GM19193 (cell line): ENCODE data around the gene RASL10B.

Source experiments
- POLR2A ChIP-seq: IDR thresholded peaks from 4 replicates; pipeline ENCODE4 v1.6.1; 2011; ENCODE audit not compliant: insufficient read depth, insufficient read length; ENCODE audit errors: extremely low read depth

RASL10B gene

DNA sequence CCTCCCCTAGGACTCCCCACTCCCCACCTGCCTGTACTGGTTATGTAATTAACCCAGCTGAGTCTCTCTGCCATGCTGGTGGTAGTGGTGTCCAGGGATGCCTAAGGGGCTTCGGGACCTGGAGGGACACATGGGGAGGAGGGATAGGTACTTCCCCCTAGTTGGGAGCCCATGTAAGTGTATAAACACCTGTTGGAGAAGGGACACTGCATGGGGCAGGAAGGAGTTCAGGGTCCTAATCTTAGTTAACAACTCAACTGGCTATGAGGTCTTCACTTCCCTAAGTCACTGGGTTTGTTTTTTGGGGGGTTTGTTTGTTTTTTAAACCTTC is 1.3 kb downstream of the RASL10B start:
- TF ChIP-seq POLR2A: no peak

DNA sequence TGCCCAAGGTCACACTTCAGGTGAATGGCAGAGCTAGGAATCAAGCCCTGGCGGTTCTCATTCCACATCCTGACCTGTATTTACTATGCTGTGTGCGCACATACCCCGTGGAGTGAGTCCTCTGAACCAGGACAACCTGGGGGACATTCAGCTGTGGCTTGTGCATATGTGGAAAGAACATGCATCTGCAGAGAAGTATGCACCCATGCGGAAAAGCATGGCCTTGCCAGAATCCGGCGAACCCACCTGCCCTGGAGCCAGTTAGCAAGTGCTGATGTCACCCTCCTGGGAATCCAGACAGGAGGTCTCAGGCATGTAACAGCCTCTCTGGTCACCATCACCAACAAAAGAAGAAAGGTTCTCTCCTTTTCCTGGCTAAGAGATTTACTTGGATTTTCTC is 1.9 kb downstream of the RASL10B start:
- TF ChIP-seq POLR2A: no peak

DNA sequence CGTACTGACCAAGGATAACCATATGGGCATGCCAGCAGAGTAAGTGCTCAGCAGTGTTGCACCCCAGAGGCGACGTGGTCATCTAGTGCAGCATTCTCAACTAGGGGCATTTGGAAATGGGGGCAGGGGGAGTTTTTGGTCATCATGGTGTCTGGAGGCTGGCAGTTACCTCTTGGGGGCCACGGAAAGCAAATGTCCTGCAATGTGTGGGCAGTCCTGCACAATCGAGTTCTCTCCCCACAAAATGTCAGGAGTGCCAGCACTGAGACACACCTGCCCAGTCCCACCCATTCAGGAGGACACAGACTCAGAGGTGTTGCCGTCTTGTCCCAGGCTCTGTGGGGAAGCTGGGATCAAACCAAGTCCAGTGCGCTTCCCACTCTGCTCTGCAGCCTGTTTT is 3.0 kb downstream of the RASL10B start:
- no peak for TF ChIP-seq POLR2A

DNA sequence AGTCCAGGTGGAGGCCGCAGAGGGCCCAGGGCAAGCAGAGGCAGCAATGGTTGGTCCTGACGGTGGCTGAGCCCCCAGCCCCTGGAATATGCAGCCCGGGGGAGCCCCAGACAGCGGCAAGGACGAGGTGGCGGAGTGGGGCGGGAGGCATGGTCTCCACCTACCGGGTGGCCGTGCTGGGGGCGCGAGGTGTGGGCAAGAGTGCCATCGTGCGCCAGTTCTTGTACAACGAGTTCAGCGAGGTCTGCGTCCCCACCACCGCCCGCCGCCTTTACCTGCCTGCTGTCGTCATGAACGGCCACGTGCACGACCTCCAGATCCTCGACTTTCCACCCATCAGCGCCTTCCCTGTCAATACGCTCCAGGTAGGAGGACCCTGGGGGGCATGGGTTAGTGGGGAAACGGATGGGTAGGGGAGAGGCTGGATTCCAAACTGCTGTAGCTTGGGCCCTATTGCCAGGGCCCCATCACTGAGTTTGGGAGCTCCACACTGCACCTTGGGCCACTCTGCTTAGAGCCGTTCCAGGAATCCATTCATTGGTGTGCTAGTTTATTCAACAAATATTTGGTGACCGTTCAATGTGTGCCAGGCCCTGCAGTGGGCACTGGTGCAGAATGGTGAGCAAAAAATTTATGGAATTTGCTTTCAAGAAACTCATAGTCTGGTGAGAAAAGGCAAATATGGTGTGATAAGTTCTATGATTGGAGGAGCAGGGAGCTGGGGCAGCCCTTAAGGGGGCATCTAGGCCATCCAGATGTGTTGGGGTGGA is 3.8 kb downstream of the RASL10B start:
- TF ChIP-seq POLR2A: no peak

DNA sequence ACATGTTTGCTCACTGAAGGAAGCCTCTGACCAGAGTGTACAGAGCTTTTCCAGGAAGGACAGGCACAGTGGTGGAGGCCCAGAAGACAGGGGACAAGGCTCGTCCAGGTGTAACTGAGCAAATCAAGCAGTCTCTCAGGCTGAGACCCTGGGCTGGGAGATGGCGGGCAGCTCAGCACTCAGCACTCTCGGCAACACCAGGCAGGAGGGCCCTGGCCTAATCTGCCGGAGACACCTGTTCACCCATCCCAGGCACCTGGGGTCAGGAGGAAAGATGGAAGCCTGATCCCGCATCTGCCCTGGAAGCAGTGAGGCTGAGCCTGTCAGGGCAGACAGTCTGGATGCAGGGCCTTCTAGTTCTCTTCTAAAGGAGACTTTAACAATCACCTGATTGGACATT is 4.8 kb downstream of the RASL10B start:
- no peak for TF ChIP-seq POLR2A

DNA sequence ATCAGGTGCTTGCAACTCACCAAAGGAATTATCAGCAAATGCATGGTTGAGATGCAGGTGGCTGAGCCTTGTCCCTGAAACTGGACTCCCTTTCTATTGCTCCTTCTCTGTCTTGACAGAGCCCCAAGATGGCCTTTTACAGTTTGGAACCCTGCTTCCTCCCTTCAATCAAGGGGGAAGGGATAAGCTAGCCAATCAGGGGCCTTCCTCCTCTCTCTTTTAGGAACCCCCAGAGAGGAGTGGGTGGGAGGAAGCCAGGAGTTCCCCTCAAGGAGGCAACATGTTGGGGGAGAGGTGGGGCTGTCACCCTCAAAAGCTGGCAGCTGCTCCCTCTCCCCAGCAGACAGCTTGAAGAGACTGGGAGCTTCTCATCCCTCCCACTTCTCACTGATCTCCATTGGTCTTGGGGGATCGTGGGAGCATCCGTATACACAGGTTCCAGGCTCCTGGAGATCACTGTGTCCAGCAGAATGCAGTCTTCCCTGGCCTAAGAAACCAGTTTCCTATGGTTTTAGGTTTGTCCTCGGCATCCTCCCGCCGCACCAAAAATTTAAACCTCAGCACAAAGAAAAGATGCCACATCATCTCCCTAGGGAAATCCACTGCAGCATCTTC is 7.2 kb downstream of the RASL10B start:
- TF ChIP-seq POLR2A: no peak

DNA sequence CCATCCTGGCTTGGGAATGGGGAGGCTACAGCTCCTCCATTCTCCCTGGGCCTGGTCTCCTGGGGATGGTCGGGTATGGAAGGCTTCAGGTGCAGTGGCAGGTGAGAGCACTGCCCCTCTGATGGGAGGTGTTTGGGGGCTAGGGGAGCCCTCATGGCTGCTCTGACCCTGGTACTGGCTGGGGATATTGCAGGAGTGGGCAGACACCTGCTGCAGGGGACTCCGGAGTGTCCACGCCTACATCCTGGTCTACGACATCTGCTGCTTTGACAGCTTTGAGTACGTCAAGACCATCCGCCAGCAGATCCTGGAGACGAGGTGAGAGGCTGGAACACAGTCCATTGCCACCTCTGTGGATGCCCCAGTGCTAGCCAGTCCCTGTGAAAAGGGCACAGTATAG is 8.8 kb downstream of the RASL10B start:
- TF ChIP-seq POLR2A: no peak

DNA sequence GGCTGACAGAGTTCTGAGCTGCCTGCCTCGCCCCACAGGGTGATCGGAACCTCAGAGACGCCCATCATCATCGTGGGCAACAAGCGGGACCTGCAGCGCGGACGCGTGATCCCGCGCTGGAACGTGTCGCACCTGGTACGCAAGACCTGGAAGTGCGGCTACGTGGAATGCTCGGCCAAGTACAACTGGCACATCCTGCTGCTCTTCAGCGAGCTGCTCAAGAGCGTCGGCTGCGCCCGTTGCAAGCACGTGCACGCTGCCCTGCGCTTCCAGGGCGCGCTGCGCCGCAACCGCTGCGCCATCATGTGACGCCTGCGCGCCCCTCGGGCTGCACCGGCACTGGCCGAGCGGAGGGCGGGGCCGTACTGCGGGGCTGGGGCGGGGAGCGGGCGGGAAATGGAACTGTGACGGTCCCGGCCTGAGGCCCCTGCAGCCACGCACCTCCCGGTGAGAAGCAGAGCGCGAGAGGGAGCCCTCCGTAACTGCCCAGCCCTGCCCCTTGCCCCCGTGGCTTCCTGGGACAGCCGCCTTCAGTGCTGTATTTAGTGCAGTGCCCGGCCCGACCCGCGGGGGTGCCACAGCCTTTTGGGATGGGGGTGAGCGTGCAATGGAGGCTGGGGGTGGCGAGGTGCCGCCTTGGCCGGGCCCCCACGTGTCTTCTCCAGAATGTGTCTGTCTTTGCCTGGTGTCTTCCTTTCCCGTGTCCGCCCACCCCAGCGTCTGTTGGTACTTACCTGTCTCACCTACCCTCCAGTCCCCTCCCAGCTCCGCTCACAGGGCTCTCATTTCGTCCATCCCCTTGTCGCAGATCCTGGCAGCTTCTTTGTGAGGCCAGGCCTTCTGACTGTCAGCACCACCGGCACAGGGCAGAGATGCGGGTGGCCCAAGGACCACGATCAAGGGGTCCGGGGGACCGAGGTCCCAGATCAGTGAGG is 9.8 kb downstream of the RASL10B start:
- no peak for TF ChIP-seq POLR2A

DNA sequence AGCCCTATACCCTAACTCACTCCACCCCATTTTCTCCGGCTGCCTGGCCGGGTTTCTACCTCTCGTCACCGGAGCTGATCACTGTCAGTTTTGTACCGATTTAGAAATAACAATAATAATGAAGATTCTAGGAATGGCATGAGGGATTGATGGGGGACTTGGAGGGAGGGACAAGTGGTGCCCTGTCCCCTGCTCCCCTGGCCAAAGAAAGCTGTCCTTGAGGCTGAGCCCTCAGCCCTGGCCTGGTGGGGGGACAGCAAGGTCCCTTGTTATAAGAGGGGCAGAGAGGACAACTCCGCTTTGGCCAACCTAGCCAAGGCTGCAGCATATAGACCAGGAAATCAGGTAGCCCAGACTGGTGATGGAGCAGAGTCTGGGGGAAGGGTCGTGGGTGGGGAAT is 11.1 kb downstream of the RASL10B start:
- no peak for TF ChIP-seq POLR2A

DNA sequence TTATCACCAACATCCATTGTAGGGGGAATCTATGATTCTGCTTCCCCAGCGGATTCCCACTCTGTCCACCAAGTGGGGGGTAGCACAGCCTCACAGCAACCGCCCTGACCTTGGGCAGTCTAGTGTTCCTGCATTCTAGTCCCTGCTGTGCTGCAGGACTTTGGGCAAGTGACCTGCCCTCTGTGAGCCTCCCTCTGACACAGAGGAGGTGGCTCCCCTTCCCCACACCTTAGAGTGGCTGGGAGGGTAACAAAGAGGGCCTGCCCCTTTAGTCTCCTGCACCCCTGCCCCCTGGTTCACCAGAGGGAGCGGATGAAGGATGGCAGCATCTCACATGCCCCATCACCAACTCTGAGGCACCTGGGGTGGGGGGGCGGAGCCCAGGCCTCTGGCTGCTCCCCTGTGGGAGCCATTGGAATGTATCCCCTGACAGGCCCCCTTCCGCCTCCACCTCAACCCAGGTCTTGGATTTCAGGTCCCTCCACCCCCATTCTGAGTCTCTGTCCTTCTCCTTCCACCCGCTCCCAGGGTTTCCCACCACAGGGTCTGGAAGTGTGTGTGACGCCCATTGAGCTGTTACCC is 11.5 kb downstream of the RASL10B start:
- TF ChIP-seq POLR2A: no peak

DNA sequence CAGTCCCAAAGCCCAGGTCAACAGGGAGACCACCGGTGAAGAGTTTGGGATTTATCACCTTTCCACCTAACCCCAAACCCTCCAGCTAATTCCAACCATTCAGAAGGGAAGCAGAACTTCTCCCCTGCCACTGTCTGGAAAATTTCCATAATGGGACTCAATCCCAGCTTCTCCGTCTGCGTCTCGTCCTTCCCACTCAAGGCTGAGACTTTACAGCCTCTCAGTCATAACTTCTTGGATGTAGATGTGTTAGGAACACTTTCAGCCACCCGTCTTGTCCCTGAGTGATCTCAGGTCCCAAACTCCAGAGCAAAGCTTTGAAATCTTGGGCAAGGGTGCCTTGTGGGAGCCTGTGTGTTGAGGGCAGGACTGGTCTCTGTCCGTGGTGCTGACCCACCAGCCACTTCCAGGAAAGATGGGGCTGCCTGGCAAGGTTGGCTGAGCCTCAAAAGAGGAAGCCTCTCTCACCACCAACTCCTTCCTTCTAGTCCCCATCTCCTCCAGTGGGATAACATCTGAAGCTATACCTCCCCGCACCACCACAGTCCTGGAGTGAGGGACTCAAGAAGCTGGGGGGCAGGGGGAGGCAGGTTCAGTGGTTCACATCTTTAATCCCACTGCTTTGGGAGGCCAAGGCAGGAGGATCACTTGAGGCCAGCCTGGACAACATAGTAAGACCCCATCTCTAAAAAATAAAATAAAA is 12.3 kb downstream of the RASL10B start:
- no peak for TF ChIP-seq POLR2A

DNA sequence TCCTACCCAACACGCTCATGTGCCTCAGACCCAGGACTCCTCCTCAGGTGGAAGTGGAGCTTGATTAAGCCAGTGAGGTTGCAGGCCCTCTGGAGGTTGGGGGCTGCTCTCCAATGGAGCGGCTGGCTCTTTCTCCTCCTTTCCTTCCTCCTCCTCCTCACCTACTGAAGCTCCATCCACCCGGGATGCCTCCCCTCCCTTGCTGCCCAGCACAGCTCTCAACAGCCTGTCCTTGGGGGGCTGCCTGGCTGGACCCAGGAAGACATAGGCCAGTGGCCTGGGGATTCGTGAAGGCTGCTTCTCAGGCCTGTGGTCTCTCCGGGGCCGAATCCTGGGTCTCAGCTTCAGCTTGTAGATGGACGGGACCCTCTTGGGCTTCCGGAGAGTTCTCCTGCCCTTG is 13.4 kb downstream of the RASL10B start:
- TF ChIP-seq POLR2A: no peak

DNA sequence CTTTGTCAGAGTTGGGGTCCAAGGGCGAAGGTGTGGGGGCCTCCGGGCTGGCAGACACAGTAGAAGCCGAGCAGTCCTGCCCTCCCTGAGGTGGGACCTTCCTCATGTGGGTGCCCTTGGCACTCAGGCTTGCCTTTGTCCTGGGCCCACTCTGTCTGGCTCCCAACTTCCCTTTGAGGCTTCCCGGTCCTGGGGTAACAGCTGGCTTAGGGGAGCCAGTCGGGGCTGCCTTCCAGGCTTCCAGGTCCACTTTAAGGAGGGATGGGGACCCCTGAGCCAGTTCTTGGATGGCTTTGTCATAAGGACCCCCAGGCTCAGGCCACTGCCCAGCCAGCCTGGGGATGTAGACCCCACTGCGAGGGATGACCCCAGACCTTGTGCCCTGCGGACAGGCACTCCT is 13.8 kb downstream of the RASL10B start:
- no peak for TF ChIP-seq POLR2A

DNA sequence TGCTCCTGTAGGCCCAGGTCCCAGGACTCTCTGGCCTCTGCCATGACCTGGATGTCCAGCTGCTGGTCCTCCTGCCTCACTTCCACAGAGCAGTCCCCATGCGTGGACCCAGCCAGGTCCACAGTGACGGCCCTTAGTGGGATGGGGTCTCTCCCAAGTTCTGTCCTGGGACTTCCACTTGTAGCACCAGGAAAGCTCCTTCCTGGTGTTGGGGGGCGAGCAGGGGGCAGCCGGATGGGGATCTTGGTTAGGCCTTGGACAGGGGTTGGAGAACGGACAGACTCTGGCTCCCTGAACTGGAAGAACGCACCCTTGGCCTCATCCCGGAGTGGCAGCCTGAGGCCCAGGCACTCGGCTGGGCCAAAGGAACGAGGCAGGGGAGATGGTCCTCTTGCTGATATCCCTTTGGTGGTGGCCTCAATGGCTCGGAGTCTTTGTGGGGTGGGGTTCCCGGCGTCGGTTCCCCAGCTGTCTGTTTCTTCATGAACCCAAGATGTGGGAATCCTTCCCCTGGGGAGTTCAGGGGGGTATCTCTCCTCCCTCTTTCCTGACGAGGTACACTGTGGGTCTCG is 14.4 kb downstream of the RASL10B start:
- no peak for TF ChIP-seq POLR2A

DNA sequence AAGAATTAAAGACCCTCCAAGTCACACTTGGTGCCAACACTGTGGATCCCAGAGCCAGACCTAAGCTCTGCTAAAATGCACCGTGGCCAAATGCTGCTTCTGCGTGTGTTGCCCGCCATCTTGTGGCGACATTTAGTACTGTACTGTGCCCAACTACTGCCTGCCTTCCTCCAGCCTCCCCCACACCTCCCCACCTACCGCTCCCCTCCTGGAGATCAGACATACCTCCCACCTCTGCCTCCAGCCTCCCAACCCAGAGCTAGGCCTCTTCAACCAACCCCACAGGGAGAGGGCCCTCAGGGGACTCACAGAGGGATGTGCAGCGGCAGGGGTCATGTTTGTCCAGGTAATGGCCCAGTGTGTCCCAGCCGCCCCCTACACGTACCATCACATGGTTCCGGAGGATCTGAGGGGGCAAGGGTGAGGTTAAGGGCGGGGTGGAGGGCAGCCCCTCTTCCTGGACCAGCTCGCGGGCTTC is 16.1 kb downstream of the RASL10B start:
- TF ChIP-seq POLR2A: no peak

DNA sequence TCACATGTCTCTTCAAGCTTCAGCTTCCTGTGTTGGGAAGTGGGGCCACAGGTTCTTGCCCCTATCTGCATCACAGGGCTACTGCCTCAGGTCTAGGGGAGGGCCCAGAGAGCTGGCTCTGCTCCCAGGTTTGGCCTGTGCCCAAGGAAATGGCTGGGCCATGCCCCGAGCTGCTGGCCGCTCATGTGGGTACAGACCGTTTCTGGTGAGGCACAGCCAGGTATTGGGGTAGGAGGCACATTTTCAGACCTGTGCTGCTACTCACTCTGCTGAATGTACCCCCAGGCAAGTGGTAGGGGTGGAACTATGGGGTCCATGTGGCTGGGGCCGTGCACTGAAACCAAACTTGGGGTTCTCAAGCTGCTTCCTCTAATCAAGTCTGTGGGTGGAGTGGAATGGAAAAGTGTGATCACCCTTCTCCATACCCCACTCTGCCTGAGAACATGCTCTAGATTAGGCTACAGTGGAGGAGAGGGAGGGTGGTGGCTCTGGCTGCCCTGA is 17.0 kb downstream of the RASL10B start:
- no peak for TF ChIP-seq POLR2A
